Activated effector memory CD4-positive, alpha-beta T cell treated with anti-CD3 and anti-CD28 coated beads, Interleukin-2, amount 50 U/mL, for 16 hours (primary cell): ENCODE data around the gene PRR7.
"Not testable (repeated sequence)": the region's sequence is repeated elsewhere in the genome, so short reads cannot be mapped to it uniquely, and the experiment has no call there.

ENCODE experiments used
- DNase-seq: peaks from one replicate; pipeline ENCODE4 v3.0.0-alpha.2; 2020

Gene PRR7, protein sequence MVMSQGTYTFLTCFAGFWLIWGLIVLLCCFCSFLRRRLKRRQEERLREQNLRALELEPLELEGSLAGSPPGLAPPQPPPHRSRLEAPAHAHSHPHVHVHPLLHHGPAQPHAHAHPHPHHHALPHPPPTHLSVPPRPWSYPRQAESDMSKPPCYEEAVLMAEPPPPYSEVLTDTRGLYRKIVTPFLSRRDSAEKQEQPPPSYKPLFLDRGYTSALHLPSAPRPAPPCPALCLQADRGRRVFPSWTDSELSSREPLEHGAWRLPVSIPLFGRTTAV

DNA sequence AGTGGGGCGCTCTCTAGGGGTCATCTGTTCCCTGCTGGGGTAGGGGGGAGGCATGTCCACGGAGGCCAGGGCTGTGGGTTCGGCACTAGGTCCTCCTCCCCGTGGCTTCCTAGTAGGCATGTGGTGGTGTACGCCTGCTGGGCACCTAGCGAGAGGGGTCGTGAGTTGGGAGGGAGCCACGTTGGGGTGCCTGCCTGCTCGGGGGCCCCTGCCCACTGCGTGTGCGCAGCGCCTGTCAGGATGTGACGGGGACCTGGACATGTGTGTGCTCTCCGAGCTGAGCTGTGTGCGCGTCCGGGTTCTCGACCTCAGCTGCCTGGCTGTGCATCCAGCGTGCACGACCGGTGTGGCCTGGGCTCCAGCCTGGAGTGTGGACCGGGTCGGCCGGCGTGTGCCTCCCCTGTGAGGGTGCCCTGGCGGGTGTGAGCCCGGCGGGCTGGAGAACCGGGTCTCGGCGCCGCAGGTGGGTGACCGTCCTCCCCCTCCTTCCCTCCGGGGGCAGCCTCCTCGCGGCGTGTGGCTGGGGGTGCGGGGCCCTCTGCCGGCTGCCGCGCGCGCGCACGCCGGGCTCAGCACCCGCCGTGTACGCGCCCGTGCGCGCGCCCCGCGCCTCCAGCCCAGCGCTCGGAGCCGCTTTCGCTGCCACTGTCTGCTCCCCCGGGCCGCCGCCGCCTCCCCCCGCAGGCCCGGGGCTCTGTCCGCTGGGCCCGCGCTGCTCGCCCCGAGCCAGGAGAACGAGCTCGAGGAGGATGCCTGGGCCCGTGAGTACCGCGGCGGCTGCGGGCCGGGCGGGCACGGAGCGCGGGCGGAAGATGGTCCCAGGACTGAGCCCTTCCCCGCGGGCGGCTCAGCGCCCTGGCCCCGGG is at the start of gene PRR7:
TSS of gene PRR7 (plus strand) at position 615 of the 866 bp plus-strand sequence. CDS start 8,254 bp downstream, outside the sequence.
- DNase-seq: peak; percentile 90

DNA sequence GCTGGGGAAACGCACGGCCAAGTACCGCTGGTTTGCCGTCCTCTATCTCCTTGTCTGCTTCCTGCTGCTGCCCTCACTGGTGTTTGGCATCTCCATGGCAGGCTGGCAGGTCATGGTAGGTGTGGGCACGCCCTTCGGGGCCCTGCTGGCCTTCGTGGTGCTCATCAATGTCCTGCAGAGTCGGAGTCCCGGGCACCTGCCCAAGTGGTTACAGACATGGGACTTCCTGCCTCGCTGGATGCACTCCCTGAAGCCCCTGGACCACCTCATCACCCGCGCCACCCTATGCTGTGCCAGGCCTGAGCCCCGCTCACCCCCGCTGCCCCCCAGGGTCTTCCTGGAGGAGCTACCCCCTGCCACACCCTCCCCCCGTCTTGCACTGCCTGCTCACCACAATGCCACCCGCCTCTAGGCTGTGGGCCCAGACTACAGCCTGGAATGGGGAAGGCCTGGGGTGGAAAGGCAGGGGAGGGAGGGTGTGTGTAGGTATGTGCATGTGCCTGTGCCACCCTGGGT is 48.7 kb upstream of the PRR7 start:
- no peak for DNase-seq

DNA sequence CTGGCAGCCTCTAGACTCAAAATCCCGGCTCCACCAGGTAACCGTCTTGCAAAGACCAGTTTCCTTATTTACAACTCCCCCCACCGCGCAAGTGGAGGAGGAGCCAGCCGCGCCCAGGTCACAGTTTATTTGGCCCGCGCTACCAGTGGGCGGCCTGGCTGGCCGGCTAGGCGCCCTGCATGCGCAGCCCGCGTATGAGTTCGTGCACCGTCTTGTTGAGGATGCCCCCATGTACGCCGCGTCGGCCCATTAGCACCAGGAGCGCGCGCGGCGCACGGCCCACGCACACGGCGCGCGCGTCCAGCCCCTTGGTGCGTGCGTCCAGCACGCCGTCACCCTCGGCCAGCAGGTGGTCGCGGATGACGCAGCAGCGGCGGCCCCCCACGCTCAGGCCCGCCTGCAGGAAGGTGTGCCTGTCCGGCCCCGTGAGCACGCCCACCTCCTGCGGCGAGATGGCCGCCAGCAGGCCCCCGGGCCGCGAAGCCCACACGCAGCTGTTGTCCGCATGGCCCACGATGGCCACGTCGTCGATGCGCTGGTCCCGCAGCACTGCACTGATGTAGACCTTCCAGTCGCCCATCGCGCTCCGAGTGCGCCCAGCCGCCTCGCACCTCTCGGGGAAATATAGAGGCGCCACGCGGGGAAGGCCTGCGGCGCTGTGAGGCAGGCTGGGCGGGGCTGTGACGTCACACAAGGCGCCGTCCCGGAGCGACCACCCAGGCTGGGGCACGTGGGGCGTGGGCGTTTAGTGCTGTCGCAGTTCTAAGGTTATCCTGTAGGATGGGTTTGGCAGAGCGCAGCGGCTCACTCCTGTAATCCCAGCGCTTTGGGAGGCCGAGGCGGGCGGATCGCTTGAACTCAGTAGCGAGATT is 46.4 kb upstream of the PRR7 start, which contains the start of gene PFN3:
TSS of gene PFN3 (minus strand) at position 665 of the 872 bp plus-strand sequence. CDS start at position 580, 85 bp downstream.
- no peak for DNase-seq

DNA sequence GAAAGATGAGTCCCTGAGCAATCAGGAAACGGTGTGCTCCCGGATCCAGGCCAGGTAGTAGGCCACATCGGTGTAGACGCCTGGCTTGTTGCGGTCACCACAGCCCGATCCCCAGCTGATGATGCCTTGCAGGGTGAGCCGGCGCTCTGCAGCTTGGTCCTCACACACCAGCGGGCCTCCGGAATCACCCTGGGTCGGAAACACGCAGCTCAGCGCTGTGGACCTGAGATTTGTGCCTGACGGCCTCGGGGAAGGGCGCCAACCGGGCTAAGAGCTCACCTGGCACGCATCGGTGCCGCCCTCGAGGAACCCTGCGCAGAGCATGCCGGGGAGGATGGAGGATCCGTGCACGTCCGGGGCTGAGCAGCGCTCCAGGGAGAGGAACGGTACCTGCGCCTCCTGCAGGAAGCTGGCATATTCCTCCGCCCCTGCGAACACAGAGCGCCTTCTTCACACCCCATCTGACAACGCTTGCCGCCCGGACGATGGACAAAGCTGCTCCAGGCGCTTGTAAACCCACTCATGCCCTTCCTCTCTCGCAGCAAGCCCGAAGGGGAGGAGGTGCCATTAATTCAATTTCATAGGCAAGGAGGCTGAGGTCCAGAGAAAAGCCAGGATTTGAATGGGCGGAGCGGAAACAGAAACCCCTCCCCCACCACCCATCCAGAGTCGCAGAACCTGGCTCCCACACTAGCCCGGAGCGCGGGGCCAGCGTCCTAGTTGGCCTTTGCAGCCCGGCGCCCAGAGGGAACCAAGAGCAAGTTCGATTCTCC is 44.2 kb upstream of the PRR7 start:
- peak; percentile 90 for DNase-seq

DNA sequence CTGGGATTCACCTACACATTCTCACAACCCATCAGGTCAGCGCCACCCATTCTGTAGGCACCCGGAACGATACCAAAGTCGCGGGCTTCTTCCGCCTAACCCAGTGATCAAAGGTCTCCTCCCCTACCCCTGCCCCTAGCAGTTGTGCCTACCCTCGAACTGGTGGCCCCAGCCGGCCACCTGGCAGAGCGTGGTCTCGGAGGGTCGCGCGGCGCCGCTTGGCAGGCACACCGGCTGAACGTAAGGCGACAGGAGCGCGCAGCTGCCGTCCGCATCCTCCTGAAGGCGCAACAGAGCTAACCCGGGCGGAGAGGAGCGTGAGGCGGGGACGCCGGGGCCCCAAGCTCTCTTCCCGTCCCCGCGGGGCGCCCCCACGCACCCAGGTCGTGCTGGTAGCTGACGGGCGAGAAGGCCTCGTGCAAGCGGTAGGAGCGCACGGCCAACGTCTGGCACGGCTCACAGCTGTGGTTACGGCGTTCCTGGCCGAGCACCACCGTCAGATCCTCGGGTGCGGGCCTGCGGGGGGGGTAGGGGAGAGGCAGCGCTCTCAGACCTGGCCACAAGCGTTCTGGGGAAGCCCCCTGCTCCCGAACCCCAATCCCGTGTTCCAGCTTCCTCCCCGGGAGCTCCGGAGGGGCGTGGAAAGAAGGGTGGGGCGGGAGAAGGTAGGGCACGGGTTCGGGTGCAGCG is 43.4 kb upstream of the PRR7 start:
- peak; percentile 83 for DNase-seq

DNA sequence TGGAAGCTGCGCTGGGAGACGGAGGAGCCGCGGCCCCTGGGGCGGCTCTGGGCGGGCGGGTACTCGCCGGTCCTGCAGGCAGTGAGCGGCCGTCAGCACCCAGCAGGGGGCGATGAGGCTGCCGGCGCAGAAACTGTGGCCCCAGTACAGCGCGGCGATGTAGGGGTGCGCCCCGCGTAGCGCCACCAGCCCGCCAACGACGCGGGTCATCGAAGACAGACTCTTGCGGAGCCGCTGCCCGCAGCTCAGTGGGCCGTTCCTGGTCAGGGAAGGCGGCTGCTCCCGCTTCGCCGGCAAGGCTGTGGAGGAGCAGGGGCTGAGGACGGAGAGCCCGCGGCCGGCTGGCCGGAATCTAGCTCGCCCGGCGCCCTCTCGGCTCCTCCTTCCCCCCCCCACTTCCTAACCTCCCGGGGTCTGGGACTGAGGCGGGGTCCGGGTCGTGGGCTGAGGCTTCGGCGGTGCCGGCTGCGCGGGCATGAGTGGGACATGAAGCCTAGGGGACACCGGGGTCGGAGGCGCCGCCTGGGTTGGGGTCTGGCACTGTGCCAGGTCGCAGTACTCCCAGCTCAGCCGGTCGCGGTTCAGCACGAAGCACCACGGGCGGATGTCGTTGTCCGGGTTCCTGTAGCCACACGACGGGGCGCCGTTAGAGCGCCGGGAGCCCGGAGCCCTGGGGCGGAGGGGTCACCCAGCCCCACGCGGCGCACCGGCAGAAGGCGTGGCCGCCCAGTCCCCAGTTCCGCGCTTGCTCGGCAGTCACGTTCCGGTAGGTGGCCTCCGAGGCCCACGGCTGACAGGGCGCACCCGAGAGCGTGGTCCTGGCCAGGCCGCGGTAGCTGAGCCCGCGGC is 42.6 kb upstream of the PRR7 start:
- DNase-seq: peak; percentile 94

DNA sequence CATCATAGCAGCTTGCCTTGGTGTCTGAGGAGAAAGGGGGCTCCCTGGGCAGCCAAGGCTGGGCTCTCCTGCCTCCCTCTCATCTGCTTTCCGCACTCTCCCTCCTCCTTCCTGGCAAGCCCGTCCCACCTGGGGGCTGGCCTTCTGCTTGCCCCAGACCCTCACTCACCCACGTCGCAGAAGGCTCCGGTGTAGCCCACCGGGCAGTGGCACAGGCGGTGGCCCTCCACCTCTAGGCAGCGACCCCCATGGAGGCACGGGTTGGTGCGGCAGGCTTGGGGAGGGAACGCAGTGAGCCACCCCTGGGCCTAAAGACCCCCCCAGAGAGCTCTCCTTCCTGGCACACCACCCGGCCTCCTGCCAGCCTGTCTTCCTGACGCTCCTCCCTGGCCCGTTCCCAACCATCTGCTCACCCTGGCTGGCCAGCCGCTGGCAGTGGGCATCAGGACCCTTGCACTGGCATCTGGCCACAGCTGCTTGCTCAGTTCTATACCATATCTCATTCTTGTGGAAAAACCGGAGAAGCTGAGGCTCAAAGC is 41.9 kb upstream of the PRR7 start:
- no peak for DNase-seq

DNA sequence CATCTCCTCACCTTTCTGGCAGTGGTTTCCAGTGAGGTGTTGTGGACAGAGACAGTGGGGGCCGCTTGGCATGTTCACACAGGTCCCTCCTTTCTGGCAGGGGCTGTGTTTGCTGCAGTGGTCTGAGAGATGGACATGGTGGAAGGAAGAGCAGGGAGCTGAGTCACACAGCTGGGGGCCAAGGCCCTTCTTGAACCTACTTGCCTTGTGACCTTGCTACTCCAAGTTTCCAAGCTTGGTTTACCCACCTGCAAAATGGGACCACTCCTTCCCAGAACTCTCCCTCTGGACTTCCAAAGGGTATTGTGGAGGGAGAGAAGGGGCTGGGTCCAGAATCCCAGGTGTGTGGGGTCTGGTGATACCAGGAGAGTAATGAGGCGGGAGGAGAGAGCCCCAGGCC is 41.3 kb upstream of the PRR7 start:
- no peak for DNase-seq

DNA sequence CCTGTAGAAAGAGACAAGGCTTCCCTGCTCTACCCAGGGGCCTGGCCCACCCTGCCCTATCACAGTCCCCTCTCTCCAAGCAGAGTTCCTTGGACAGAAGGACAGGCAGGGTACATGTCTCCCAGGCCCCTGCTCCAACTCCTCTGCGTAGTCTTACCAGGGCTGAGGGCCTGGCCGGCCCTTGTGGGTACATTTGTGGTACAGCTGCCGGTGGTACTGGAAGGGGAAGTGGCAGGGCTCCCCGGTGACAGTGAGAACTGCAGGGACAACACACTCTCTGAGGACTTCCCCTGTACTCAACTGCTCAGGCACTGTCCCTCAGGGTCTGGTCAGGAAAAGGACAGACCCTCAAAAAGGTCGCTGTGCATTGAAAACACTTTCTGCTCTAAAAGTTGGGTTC is 40.8 kb upstream of the PRR7 start:
- no peak for DNase-seq

DNA sequence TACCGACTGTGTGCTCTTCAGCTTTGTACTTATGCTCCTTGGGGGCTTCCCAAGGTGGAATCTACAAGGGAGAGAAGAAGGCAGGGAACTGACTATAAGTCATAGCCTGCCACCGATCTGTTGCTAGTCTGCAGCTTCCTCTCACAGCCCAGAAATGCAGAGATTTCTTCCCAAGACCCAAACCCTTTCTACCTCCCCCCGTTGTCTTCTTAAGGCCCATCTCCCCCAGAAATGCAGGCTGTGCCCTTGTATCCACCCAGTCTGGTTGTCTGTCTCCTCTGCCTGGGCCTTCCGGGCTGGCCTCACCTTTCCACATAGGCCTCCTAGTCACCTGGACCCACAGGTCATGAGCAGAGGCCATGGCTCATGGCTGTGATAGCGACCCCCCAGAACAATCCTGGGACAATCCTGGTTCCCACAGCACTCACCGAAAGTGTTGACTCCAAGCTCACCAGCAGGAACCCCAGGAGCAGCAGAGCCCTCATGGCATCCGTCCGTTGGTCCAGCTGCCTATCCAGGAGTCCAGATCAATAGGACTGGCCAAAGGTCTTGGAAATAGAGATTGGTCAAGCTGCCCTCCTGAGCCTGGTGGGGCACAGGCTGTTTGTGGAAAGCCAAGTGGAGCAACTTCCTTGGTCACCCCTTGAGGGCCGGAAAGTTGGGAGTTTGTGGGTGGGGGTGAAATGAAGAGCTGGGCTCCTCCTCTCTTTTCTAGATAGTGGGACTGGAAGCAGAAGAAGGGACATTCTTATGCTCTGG is 37.4 kb upstream of the PRR7 start, which contains the start of gene F12:
TSS of gene F12 (minus strand) at position 522 of the 759 bp plus-strand sequence. CDS start at position 485, 37 bp downstream.
- no peak for DNase-seq

DNA sequence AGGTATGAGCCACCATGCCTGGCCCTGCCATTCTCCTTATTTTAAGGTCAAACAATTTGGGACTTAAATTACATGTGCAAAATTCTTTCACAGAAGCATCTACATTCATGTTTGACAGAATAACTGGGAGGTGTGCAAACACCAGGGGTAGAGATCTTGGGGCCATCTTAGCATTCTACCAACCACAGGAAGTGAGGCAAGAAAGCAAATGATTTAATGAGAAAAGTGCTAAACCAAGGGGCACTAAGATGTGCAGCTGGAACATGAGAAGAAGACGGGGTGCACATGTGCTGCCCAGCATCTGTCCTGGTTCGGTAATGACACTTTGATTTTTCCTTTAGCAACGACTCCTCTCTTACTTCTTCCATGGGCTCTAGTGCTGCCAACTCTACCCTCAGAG is 36.0 kb upstream of the PRR7 start:
- no peak for DNase-seq

DNA sequence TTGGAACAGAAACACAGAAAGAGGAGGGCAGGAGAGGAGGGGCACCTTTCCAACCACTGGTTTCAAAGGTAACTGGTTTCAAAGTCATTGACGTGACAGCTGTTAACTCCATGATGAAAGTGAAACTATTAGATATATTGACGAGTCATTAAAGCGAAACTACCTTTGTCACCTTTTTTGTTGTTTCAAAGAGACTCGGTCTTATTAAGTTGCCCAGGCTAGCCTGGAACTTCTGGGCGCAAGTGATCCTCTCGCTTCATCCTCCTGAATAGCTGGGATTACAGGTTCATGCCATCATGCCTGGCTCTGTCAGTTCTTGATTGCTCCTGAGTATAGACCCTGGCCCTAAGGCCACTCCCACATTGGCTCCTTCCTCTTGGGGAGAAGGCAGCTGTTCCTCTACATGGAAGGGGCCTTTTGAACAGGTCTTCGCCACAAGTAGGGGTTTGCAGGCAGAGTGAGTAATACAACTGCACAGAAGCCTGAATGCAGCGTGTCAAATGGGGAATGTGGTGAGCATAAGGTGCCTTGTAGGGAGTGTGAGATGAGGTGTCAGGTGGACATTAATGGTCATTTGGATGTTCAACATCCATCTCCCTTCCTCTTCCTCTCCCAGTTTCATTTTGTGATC is 33.9 kb upstream of the PRR7 start:
- DNase-seq: peak; percentile 73

DNA sequence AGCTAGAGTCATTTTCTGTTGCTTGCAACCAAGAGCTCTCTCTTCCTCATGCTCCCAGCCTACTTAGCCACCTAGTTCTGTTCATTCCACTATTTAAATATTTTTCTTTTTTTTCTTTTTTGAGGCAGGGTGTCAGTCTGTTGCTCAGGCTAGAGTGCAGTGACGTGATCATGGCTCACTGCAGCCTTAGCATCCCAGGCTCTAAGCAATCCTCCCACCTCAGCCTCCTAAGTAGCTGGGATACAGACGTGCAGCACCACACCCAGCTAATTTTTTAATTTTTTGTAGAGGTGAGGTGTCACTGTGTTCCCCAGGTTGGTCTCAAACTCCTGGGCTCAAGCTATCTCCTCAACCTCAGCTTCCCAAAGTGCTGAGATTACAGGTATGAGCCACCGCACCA is 32.1 kb upstream of the PRR7 start:
- DNase-seq: no peak

DNA sequence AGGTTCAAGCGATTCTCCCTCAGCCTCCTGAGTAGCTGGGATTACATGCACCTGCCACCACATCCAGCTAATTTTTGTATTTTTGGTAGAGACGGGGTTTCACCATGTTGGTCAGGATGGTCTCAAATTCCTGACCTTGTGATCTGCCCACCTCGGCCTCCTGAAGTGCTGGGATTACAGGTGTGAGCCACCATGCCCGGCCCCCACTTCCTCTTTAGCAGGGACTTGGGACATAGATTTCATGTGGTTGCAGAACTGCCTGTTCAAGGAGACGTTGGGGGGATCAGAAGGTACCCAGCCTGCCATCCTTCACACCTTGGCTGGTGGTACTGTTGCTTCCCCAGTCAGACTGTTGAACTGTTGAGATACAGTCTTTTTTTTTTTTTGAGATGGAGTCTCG is 29.5 kb upstream of the PRR7 start:
- DNase-seq: not testable (repeated sequence)

DNA sequence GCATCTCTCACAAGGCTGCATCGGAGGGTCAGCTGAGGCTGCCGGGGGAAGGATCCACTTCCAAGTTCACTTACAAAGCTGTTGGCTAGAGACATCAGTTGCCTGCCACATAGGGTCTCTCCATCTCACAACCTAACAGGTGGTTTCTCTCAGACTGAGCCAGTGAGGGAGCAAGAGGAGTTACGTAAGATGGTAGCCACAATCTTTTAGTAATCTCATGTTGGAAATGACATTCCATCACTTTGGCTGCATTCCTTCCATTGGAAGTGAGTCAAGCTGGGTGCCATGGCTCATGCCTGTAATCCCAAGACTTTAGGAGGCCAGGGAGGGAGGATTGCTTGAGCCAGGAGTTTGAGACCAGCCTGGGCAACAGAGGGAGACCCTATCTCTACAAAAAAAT is 27.6 kb upstream of the PRR7 start:
- no peak for DNase-seq

DNA sequence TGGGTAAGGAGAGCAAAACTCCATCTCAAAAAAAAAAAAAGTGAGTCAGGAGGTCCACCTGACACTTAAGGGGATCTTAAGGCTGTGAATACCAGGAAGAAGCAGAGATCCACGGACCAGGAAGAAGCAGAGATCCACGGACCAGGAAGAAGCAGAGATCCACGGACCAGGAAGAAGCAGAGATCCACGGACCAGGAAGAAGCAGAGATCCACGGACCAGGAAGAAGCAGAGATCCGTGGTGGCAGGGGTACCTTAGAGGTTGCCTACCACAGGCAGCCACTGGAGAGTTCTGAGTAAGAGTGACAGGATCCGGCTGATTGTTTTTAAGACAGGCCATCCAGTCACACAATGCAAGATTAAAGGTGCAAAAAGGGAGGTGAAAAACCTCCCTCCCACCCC is 26.1 kb upstream of the PRR7 start:
- not testable (repeated sequence) for DNase-seq

DNA sequence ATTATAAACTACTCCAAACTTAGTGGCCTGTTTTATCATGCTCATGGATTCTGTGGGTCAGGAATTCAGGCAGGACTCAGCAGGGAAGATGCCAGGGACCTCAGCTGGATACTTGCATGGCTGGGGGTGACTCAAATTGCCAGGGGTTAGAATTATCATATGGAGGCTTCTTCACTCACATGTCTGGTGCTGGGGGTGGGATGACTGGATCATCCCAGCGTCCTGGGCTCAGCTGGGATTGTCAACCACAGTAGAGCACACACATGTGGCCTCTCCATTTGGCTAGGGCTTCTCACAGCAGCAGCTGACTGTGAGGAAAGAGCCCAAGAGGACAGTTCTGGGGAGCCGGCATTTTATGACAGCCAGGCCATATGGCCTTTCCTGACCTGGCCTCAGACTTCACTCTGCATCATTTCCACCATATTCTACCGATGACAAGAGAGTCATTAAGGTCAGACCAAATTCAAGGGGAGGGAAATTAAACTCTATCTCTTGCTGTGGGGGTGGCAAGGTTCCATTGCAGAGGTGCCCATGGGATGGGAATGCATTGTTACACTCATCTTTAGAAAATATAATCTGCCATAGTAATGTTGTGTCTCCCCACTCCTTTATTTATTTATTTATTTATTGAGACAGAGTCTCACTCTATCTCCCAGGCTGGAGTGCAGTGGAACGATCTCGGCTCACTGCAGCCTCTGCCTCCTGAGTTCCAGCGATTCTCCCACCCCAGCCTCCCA is 25.4 kb upstream of the PRR7 start:
- no peak for DNase-seq

DNA sequence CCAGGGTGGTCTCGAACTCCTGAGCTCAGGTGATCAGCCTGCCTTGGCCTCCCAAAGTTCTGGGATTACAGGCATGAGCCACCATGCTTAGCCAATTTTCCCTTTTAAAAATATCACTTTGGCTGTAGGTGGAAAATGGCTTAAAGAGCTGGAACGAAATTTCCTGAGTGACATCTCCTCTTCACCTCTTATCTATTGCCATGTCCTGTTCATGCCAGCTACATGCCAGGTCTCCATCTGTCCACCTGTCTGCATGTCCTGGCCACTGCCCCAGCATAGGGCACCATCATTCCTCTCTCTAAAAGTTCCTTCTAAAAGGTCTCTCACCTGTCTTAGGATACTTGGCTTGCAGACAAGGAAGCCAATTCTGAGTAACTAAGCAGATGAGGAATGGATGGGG is 22.9 kb upstream of the PRR7 start:
- DNase-seq: no peak
